ENCODE results near the gene COX19. TPM values are rescaled to one million over a fixed set of nuclear protein-coding genes. Genes with fewer than 3 reads are reported as not detected.

The COX19 gene, protein sequence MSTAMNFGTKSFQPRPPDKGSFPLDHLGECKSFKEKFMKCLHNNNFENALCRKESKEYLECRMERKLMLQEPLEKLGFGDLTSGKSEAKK
- total RNA-seq (10 to 100 TPM; 12.4 to 29.1 (median 18.9) TPM), polyA plus RNA-seq (1 to 10 TPM; 7.1 to 8.9 (median 7.2) TPM)
- long read RNA-seq, donor 1, transcript COX19-201 (3 exons, 3,666 nt) = major isoform, 12 of 13 reads
- long read RNA-seq, donor 1, partial matches to known transcripts = 0 of 13 reads
- long read RNA-seq, donor 1, other reads (novel, unspliced or antisense) = 0 of 13 reads
- long read RNA-seq, donor 2, transcript COX19-203 (2 exons, 714 nt) = major isoform, 5 of 8 reads
- long read RNA-seq, donor 2, partial matches to known transcripts = 0 of 8 reads
- long read RNA-seq, donor 2, other reads (novel, unspliced or antisense) = 0 of 8 reads

DNA sequence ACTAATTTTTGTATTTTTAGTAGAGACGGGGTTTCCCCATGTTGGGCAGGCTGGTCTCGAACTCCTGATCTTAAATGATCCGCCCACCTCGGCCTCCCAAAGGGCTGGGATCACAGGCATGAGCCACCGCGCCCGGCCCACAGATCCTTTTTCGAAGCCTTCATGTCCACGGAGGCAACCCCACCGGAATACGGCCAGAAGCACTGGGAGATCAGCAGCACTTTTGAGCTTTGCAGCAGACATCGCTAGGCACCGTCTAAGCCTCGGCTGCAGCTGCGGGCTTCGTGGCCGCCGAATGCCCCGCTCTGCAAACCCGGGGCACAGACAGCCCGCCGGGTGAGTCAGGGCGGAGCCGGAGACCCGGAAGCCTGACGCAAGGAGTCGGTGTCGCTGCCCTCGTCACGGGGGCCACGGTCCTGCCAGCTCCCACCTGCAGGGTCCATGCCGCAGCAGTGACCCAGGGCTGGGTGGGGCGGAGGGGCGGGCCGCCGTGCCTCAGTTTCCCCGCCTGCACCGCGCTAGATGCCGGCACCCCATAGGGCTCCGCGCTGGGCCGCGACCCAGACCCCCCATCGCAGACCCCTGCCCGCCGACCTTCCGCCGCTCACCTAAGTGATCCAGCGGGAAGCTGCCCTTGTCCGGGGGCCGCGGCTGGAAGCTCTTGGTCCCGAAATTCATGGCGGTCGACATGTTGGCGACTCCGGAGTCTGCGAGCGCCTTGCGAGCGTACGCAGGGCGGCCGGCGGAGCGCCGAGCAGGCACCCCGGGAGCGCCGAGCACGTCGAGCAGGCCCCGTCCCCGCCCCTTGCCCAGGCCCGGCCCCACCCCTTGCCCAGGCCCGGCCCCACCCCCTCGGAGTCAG lies at the start of gene COX19:
TSS of gene COX19 (minus strand) at position 730 of the 862 bp plus-strand sequence. CDS start at position 690, 40 bp downstream.
- intact Hi-C loops (cut with DNase I; ENCODE audit: low total_unique reads) = no loop called here
- Histone ChIP-seq H3K27me3 (replicated peaks in 1 of 7) (no peaks in the 10 kb centered on the region), H3K36me3 (peaks cover 0 to 35% (median 30%) of the 10 kb centered on the region in 6 donors), H3K27ac (peak within 1 kb of the TSS; percentile 97 to 100 (median 99)), H3K4me1 (peaks cover 21 to 62% (median 43%) of the 10 kb centered on the region in 6 donors), H3K4me3 (peak within 1 kb of the TSS; percentile 92 to 100 (median 100)), H3K9me3 (no peaks in the 10 kb centered on the region)
- TF ChIP-seq, protein P1, sequence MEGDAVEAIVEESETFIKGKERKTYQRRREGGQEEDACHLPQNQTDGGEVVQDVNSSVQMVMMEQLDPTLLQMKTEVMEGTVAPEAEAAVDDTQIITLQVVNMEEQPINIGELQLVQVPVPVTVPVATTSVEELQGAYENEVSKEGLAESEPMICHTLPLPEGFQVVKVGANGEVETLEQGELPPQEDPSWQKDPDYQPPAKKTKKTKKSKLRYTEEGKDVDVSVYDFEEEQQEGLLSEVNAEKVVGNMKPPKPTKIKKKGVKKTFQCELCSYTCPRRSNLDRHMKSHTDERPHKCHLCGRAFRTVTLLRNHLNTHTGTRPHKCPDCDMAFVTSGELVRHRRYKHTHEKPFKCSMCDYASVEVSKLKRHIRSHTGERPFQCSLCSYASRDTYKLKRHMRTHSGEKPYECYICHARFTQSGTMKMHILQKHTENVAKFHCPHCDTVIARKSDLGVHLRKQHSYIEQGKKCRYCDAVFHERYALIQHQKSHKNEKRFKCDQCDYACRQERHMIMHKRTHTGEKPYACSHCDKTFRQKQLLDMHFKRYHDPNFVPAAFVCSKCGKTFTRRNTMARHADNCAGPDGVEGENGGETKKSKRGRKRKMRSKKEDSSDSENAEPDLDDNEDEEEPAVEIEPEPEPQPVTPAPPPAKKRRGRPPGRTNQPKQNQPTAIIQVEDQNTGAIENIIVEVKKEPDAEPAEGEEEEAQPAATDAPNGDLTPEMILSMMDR (IDR thresholded peaks at IDR 0.05 in 8 of 11, conservative IDR thresholded peaks at IDR 0.05 in 3 of 11) = peak in 1 of 11 experiments; percentile 16
- TF ChIP-seq POLR2A (IDR thresholded peaks at IDR 0.05) (peak; percentile 61 to 84 (median 62)), POLR2AphosphoS5 (IDR thresholded peaks at IDR 0.05) (peak; percentile 94 to 98 (median 96))
- peak; percentile 98 for DNase-seq
- WGBS, 5 donors = 0 to 1% (median 0%) methylated on average over 13 to 78 of the region's 78 CpGs

DNA sequence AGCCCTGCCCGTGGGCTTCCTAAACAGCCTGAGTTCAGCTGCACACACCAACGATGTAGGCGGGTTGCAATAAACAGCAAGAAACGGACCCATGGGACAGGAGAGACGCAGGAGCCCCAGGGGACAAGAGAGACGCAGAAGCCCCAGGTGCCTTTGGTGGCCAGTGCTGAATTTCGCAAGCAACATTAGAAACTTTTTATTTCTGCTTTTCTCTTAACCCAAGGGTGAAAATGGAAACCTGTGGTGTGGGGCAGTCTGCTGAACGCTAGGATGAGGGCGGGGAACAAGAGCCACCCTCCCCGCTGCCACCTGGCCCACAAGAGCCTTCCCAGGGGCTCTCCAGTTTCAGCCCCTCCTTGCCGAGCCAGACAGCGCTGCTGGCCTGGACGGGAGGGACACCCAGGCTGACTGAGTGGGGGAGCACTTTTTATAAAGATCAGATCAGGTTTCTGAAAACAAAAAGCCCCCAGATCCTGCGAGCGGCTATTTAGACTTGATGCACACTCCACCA lies 49.0 kb upstream of the COX19 start:
- 49 to 70% (median 54%) methylated on average over 15 of the region's 15 CpGs for WGBS, 5 donors
- intact Hi-C loops (cut with DNase I; ENCODE audit: low total_unique reads) = no loop called here

DNA sequence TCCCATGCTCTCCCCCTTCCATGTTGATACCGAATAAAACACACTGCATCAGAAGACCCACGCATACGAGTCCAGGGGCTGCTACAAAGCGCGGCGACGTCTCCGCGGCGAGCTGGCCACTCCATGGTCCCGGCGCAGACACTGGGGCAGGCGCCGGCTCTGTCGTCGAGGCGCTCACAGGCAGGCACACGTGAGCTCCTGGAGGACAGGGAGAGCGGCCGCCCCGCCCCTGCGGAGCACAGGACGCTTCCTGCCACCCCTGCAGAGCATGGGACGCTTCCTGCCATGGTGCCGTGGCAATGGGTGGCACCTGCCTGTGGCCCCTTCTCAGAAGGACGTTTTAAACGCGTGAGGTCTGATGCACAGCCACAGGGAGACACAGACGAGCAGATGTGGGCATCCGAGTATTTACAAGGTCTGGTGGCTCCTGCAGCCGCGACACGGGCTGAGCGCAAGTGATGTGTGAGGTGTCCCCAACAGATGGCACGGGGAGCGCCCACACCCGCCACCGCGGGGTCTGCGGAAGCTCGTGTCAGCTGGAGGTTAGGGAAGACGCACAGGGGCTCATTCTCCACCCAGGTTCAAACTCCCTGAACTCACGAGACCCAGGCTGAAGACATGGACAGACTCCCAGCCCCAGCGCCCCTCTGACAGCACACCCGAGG lies 47.6 kb upstream of the COX19 start:
- peak overlapping the region in 1 of 8 donors; percentile 9 for H3K4me3 ChIP-seq
- peak overlapping the region in 1 of 8 donors; percentile 17 for H3K27ac ChIP-seq
- TF ChIP-seq POLR2AphosphoS5 (IDR thresholded peaks at IDR 0.05) (peak; percentile 75 to 78 (median 77)), POLR2A (IDR thresholded peaks at IDR 0.05) (no peak)
- H3K27me3 ChIP-seq (replicated peaks in 1 of 7) = peaks cover 0 to 6% (median 0%) of the 10 kb centered on the region in 7 donors
- H3K9me3 ChIP-seq = peaks cover 0 to 16% (median 4%) of the 10 kb centered on the region in 8 donors
- peaks cover 22 to 62% (median 50%) of the 10 kb centered on the region in 6 donors for H3K4me1 ChIP-seq
- intact Hi-C loops (cut with DNase I; ENCODE audit: low total_unique reads) = no loop called here
- H3K36me3 ChIP-seq = peaks cover 0 to 61% (median 12%) of the 10 kb centered on the region in 6 donors
- DNase-seq = peak; percentile 89
- WGBS, 5 donors = 74 to 87% (median 84%) methylated on average over 34 to 45 of the region's 45 CpGs

More for the DNA sequence above, 49.0 kb upstream of the COX19 start:
- Histone ChIP-seq H3K9me3 (peaks cover 0 to 16% (median 4%) of the 10 kb centered on the region in 8 donors), H3K27me3 (replicated peaks in 1 of 7) (peaks cover 0 to 9% (median 0%) of the 10 kb centered on the region in 7 donors), H3K4me3 (peak overlapping the region in 1 of 8 donors; percentile 0), H3K4me1 (peaks cover 29 to 70% (median 60%) of the 10 kb centered on the region in 6 donors), H3K27ac (peak overlapping the region in 5 of 8 donors; percentile 29 to 73 (median 49)), H3K36me3 (peaks cover 0 to 49% (median 11%) of the 10 kb centered on the region in 6 donors)
- peak; percentile 85 for DNase-seq
- peak in 2 of 3 donors; percentile 61 to 70 for TF ChIP-seq POLR2AphosphoS5 (IDR thresholded peaks at IDR 0.05)
- TF ChIP-seq, protein P1 (IDR thresholded peaks at IDR 0.05 in 8 of 11, conservative IDR thresholded peaks at IDR 0.05 in 3 of 11) = no peak

DNA sequence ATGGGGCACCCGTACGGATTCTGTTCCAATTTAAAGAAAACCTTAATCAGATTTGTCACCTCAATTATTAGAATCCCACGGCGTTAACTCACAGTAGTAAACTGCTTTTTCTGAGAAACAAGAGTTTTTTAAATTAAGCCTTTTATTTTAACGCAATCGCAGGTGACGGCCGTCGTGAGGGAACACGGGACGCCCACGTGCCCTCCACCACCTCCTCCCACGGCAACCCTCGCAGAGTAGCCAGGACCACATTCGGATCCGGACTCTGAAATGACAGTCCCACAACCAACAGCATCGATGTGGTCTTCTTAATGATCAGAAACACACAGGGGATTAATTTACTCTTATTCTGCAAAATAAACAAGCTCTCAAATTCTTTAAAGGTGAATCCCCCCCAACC lies 47.0 kb upstream of the COX19 start:
- Histone ChIP-seq H3K4me1 (peaks cover 19 to 59% (median 44%) of the 10 kb centered on the region in 6 donors), H3K27ac (no peak overlapping the region), H3K36me3 (peaks cover 0 to 64% (median 12%) of the 10 kb centered on the region in 6 donors), H3K9me3 (peaks cover 0 to 16% (median 4%) of the 10 kb centered on the region in 8 donors), H3K27me3 (replicated peaks in 1 of 7) (peaks cover 0 to under 1% (median 0%) of the 10 kb centered on the region in 7 donors), H3K4me3 (no peak overlapping the region)
- TF ChIP-seq POLR2A (IDR thresholded peaks at IDR 0.05) = no peak
- TF ChIP-seq, protein P1 (IDR thresholded peaks at IDR 0.05 in 8 of 11, conservative IDR thresholded peaks at IDR 0.05 in 3 of 11) = no peak
- no peak for TF ChIP-seq POLR2AphosphoS5 (IDR thresholded peaks at IDR 0.05)
- WGBS, 5 donors = 94 to 98% (median 96%) methylated on average over 17 of the region's 17 CpGs
- peak; percentile 52 for DNase-seq
- intact Hi-C loops (cut with DNase I; ENCODE audit: low total_unique reads) = no loop called here

Measured in spleen (tissue), 13 donors.